ENCODE data around the gene NDUFAF2. TPM values are rescaled to one million over a fixed set of nuclear protein-coding genes. Genes with fewer than 3 reads are reported as not detected.
A peak's percentile ranks its signal among the peaks of the same experiment; 100 is the strongest.
"Not testable (repeated sequence)": the region's sequence is repeated elsewhere in the genome, so short reads cannot be mapped to it uniquely, and the experiment has no call there.

Gene NDUFAF2
- polyA plus RNA-seq, 1 of the 3 experiments (the other 2 are of a cell fraction) = 33.4 TPM

GRCh38 chr5:61030163-61030482, 85.1 kb downstream of the NDUFAF2 start (continued):
- TF ChIP-seq USF2 (IDR thresholded peaks at IDR 0.05; ENCODE audit: borderline replicate concordance, low read depth, low read length) (no peak), FOXM1 (IDR thresholded peaks at IDR 0.05; ENCODE audit: low read depth) (no peak), MEF2A (IDR thresholded peaks at IDR 0.05; ENCODE audit: borderline replicate concordance, low read depth) (no peak), GATA2 (CRISPR knock-in tag; IDR thresholded peaks at IDR 0.05) (peak; percentile 80), CTCF (IDR thresholded peaks at IDR 0.05) (no peak), SIN3A (IDR thresholded peaks at IDR 0.05; ENCODE audit: borderline replicate concordance, low read depth, low read length) (no peak)

- H4K20me1 ChIP-seq (ENCODE audit: insufficient read depth); H2AFZ ChIP-seq (ENCODE audit: low read depth); CTCF ChIA-PET; H3K36me3 ChIP-seq (replicated peaks in 1 of 2; ENCODE audit: control insufficient read depth in 1 of 2, insufficient read depth in 2 of 2, low read length in 1 of 2); H3K4me3 ChIP-seq (ENCODE audit: low read depth in 2 of 2, low read length in 1 of 2); H3K27me3 ChIP-seq (ENCODE audit: insufficient read depth); H3K9me3 ChIP-seq; DNase-seq; H3K4me2 ChIP-seq; H3K9ac ChIP-seq; H3F3A ChIP-seq (replicated peaks; ENCODE audit: insufficient read depth); POLR2A ChIA-PET; H3K9me2 ChIP-seq: not testable (repeated sequence)
- H3K4me1 ChIP-seq (ENCODE audit: control insufficient read depth in 1 of 2, insufficient read depth in 2 of 2, low read depth in 1 of 2, low read length in 1 of 2) = peaks cover 0 to 18% of the 10 kb centered on the region in 2 experiments; a peak in 3 of 4 replicates
- WGBS (ENCODE audit: low lambda C conversion rate) = 100% methylated on average over 1 of the region's 1 CpG
- peaks cover 18% of the 10 kb centered on the region; the same call in 1 of the 2 replicates for H3K79me2 ChIP-seq (ENCODE audit: insufficient read depth)
- peak overlapping the region in 1 of 2 experiments; percentile 95; a peak in 1 of 4 replicates for H3K27ac ChIP-seq (ENCODE audit: low read depth in 2 of 2, low read length in 1 of 2)
Observed at GRCh38 chr5:61031301-61031700, 86.3 kb downstream of the NDUFAF2 start.

GRCh38 chr5:61044545-61044944, 99.5 kb downstream of the NDUFAF2 start:
- Histone ChIP-seq H3K4me2 (no peak overlapping the region), H3K36me3 (replicated peaks in 1 of 2; ENCODE audit: control insufficient read depth in 1 of 2, insufficient read depth in 2 of 2, low read length in 1 of 2) (no peaks in the 10 kb centered on the region), H2AFZ (ENCODE audit: low read depth) (no peak overlapping the region), H3K9ac (no peak overlapping the region), H3K4me1 (ENCODE audit: control insufficient read depth in 1 of 2, insufficient read depth in 2 of 2, low read depth in 1 of 2, low read length in 1 of 2) (peaks cover 0 to 5% of the 10 kb centered on the region in 2 experiments; a peak in 2 of 4 replicates), H3K79me2 (ENCODE audit: insufficient read depth) (peaks cover 3% of the 10 kb centered on the region), H4K20me1 (ENCODE audit: insufficient read depth) (no peaks in the 10 kb centered on the region), H3F3A (replicated peaks; ENCODE audit: insufficient read depth) (peaks cover 3% of the 10 kb centered on the region), H3K9me3 (no peaks in the 10 kb centered on the region), H3K27me3 (ENCODE audit: insufficient read depth) (no peaks in the 10 kb centered on the region), H3K27ac (ENCODE audit: low read depth in 2 of 2, low read length in 1 of 2) (no peak overlapping the region), H3K4me3 (ENCODE audit: low read depth in 2 of 2, low read length in 1 of 2) (no peak overlapping the region), H3K9me2 (no peaks in the 10 kb centered on the region)
- ChIA-PET CTCF (no interaction called here), POLR2A (no interaction called here)
- no peak for DNase-seq
- TF ChIP-seq NRF1 (IDR thresholded peaks at IDR 0.05; ENCODE audit: low read depth, low read length) (no peak), MAX (IDR thresholded peaks at IDR 0.05; ENCODE audit: low read depth) (no peak), FOSL2 (IDR thresholded peaks at IDR 0.05; ENCODE audit: borderline replicate concordance, low read depth) (no peak)

All from SK-N-SH (cell line).